GM21447 (cell line): ENCODE results near the gene MFNG.

Experiments
- ATAC-seq: cut with Tn5 transposase; IDR thresholded peaks from one replicate; pipeline ENCODE4 v1.9.1; 2021; ENCODE audit not compliant: unreplicated experiment

MFNG gene

DNA sequence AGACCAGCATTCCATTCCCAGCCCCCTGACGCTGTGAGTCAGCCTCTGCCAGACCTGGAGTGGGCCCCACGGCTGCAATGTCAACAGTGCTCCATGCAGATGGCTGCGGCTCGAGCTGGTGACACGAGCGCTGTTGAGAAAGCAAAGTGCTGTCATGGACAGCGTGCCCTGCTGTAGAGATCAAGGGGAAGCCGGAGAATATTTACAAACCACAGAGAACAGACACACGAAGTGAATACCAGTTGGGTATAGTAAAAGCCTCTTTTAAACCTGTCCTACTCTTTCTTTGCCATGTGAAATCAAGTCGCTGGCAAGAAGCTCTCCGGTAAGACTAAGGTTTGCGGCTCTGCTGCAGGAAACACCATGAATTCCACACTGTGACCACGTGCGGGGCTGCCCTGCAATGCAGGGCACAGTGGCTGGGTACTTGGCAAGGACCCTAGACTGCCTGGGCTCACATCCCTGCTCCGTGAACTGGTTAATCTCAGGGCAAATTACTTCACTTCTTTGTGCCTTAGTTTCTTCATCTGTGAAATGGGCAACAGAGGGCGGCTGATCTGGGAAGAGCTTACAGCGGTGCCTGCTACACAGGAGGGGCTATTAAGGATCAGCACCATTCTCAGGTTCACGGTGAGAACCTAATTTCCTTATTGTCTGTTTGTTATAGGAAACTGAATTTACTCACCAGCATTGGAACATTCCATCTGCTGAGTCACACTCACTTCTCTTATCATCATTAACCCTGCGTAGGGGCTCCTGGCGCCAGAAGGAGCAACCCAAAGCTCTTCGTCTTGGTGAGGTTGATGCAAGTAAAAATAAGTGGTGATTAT lies 31.1 kb downstream of the MFNG start:
- ATAC-seq = no peak

- no peak for ATAC-seq
Observed at GRCh38 chr22:37453696-37454095, 32.5 kb downstream of the MFNG start.

GRCh38 chr22:37451218-37451617 lies 35.0 kb downstream of the MFNG start:
- ATAC-seq = no peak

GRCh38 chr22:37449331-37450001 lies 36.7 kb downstream of the MFNG start:
- no peak for ATAC-seq

GRCh38 chr22:37448516-37449127 lies 37.6 kb downstream of the MFNG start:
- ATAC-seq = no peak

DNA sequence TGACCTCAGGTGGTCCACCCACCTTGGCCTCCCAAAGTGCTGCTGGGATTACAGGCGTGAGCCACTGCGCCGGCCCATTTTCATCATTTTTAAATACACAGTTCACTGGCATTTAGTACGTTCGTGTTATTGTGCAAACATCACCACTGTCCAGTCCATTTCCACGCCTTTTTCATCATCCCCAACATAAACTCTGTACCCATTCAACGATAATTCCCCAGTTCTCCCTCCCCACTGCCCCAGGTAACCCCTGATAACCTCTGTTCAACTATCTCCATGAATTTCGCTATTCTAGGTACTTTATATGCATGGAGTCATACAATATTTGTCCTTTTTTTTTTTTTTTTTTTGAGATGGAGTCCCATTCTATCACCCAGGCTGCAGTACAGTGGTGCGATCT lies 40.7 kb downstream of the MFNG start:
- no peak for ATAC-seq

DNA sequence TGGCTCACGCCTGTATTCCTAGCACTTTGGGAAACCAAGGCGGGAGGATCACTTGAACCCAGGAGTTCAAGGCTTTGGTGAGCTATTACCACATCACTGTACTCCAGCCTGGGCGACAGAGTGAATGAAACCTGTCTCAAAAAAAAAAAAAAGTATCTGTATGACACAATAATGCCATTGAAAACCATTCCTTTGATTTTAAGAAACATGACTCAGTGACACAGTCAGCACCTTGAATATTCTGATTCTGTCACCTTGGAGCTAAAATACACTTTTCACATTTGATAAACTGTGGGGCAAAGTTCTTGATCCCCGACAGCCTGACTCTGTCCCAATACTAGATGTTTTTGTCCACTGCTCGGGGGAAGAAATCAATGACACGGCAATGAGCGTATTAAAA lies 42.2 kb downstream of the MFNG start:
- no peak for ATAC-seq

- ATAC-seq = no peak
Observed at GRCh38 chr22:37443086-37443485, 43.1 kb downstream of the MFNG start.

DNA sequence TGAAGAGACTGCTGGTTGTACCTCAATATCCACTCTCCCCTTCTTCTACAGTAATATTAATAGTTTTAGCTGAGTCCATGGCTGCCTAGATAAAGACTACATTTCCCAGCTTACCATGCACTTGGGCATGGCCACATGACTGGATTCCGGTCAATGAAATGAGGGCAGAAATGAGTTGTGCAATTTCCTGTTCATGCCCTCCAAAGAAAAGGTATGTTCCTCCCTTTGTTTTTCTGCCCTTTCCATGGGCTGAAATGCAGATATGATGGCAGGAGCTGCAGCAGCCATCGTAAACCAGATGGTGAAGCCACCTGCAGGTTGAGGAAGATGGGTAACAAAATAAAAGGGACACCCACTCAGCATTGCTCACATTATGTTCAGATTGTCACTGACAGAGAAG lies 43.6 kb downstream of the MFNG start:
- ATAC-seq = no peak

DNA sequence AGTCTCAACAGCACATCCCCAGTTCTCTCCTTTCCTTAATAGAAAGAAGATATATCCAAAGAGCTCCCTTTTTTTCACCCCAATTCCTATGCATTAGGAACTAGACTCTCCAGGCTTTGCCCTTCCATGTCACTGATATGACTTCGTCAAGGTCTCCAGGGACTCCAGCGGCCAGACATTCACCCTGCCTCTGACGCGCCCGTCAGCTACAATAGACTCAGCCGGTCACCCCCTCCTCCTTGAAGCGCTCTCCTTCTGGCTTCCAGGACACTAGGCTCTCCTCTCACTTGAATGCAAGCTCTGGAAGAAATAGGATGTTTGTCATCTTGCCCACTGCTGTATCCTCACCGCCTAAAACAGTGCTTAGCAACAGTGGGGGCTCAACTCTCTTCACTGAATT lies 44.0 kb downstream of the MFNG start:
- no peak for ATAC-seq

- ATAC-seq = no peak
Observed at GRCh38 chr22:37440875-37441274, 45.3 kb downstream of the MFNG start.

GRCh38 chr22:37439347-37439746 lies 46.8 kb downstream of the MFNG start:
- no peak for ATAC-seq

GRCh38 chr22:37435970-37436603 lies 50.1 kb downstream of the MFNG start:
- ATAC-seq = no peak

GRCh38 chr22:37433786-37434185 lies 52.4 kb downstream of the MFNG start:
- no peak for ATAC-seq

- no peak for ATAC-seq
Observed at GRCh38 chr22:37432708-37433054, 53.5 kb downstream of the MFNG start.

GRCh38 chr22:37431801-37432707 lies 54.1 kb downstream of the MFNG start:
- no peak for ATAC-seq

DNA sequence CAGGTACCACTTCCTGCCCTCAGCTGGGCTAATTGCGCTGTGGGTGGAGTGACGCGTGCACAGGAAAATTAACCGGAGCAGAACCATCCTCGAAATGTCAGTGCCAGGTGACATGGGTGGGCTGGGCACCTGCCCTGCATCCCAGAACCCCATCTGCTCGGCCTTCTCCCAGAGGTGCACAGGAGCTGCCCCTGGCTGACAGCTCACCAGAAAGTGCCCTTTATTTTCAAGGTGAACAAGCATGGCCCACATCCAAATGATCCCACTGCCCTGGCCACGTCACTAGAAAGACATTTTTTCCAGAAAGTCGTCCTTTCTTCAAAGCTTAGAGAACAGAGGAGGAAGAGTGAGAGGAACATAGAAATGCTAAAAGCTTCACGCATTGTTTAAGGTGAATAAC lies 54.8 kb downstream of the MFNG start:
- ATAC-seq = no peak

GRCh38 chr22:37430941-37431340 lies 55.2 kb downstream of the MFNG start:
- no peak for ATAC-seq

- ATAC-seq = no peak
Observed at GRCh38 chr22:37428649-37429586, 57.3 kb downstream of the MFNG start.
